Stimulated activated CD8-positive, alpha-beta memory T cell treated with anti-CD3 and anti-CD28 coated beads, Interleukin-12 subunit alpha, Interleukin-12 subunit beta, amount 100 ng/mL, for 1 hour (primary cell): Measurements from ENCODE around the gene NLRP8.
"Not testable (repeated sequence)": the region's sequence is repeated elsewhere in the genome, so short reads cannot be mapped to it uniquely, and the experiment has no call there.

Experiments
- DNase-seq: peaks from one replicate; pipeline ENCODE4 v3.0.0-alpha.2; 2020; ENCODE audit warnings: low read depth

NLRP8 gene

GRCh38 chr19:55947532-55947931 lies at the start of gene NLRP8:
Gene NLRP8, plus strand, starts transcription at chr19:55947832.
- DNase-seq, result no peak

GRCh38 chr19:55898911-55899310 lies 48.7 kb upstream of the NLRP8 start:
- DNase-seq, result no peak

GRCh38 chr19:55901369-55902079 lies 46.1 kb upstream of the NLRP8 start:
- DNase-seq, result no peak

- DNase-seq, result no peak
These were observed 45.4 kb upstream of the NLRP8 start for GRCh38 chr19:55902080-55902751.

GRCh38 chr19:55907286-55907685 lies 40.3 kb upstream of the NLRP8 start:
- DNase-seq, result no peak

GRCh38 chr19:55907746-55908145 lies 39.9 kb upstream of the NLRP8 start:
- no peak for DNase-seq

GRCh38 chr19:55909801-55910200 lies 37.8 kb upstream of the NLRP8 start:
- no peak for DNase-seq

- no peak for DNase-seq
These were observed 34.7 kb upstream of the NLRP8 start for GRCh38 chr19:55912916-55913315.

GRCh38 chr19:55913643-55914268 lies 33.9 kb upstream of the NLRP8 start:
- DNase-seq, result no peak

- no peak for DNase-seq
These were observed 24.1 kb upstream of the NLRP8 start for GRCh38 chr19:55923556-55923955.

GRCh38 chr19:55927991-55928390 lies 19.6 kb upstream of the NLRP8 start:
- DNase-seq, result no peak

GRCh38 chr19:55929258-55929657 lies 18.4 kb upstream of the NLRP8 start:
- not testable (repeated sequence) for DNase-seq

GRCh38 chr19:55930996-55931515 lies 16.6 kb upstream of the NLRP8 start:
- DNase-seq, result no peak

- no peak for DNase-seq
These were observed 15.7 kb upstream of the NLRP8 start, which contains the start of gene NLRP13 for GRCh38 chr19:55931936-55932386. Gene NLRP13, minus strand, starts transcription at chr19:55932336. Its CDS starts 25 bp downstream, at chr19:55932311.

- DNase-seq, result no peak
These were observed 12.4 kb upstream of the NLRP8 start for GRCh38 chr19:55935206-55935605.

- DNase-seq, result no peak
These were observed 8.4 kb upstream of the NLRP8 start for GRCh38 chr19:55939206-55939605.

GRCh38 chr19:55940306-55940705 lies 7.3 kb upstream of the NLRP8 start:
- no peak for DNase-seq

GRCh38 chr19:55950566-55950965 lies 2.9 kb downstream of the NLRP8 start:
- DNase-seq, result not testable (repeated sequence)

- DNase-seq, result no peak
These were observed 8.8 kb downstream of the NLRP8 start for GRCh38 chr19:55956431-55956830.

- DNase-seq, result no peak
These were observed 10.7 kb downstream of the NLRP8 start for GRCh38 chr19:55958356-55958755.

- DNase-seq, result no peak
These were observed 12.5 kb downstream of the NLRP8 start for GRCh38 chr19:55959996-55960675.

- no peak for DNase-seq
These were observed 14.6 kb downstream of the NLRP8 start for GRCh38 chr19:55962186-55962585.
